WTC11 (cell line): ENCODE data around the gene HAUS5.

Experiments
- CTCF ChIP-seq: fragments of 200-600 bp; IDR thresholded peaks from 2 replicates; pipeline ENCODE4 v1.8.0; 2022; ENCODE audit warnings: antibody characterized with exemption
- E2F4 ChIP-seq: sonication (generic); formaldehyde crosslinking; IDR thresholded peaks from 2 replicates; pipeline ENCODE4 v1.8.1; 2022; ENCODE audit warnings: low read depth, mild to moderate bottlenecking, moderate library complexity, missing genetic modification reagents, borderline replicate concordance
- SP1 ChIP-seq: sonication (generic); formaldehyde crosslinking; conservative IDR thresholded peaks from 2 replicates; pipeline ENCODE4 v1.8.1; 2022; ENCODE audit warnings: missing genetic modification reagents

- TF ChIP-seq SP1 (no peak), CTCF (no peak), E2F4 (no peak)
These were observed 59.3 kb downstream of the HAUS5 start for GRCh38 chr19:35671818-35672217.
